ENCODE results near the gene SCML2.

- TF ChIP-seq POLR2A (IDR thresholded peaks at IDR 0.05; ENCODE audit: low read depth, low read length) (no peak), TAF1 (IDR thresholded peaks at IDR 0.05; ENCODE audit: low read depth, low read length) (no peak), POLR2AphosphoS5 (IDR thresholded peaks at IDR 0.05; ENCODE audit: low read depth, low read length) (no peak), SPI1 (IDR thresholded peaks at IDR 0.05; ENCODE audit: low read depth, low read length) (no peak), PAX5 (IDR thresholded peaks at IDR 0.05; ENCODE audit: insufficient read depth, low read length, severe bottlenecking) (no peak)
These were observed 147.8 kb downstream of the SCML2 start for GRCh38 chrX:18206657-18207056.

All from GM12891 (cell line).